A204.1 (cell line): ENCODE measurements around the gene ASTN2.

Experiments
- FAIRE-seq: peaks from 2 replicates; lab custom pipeline; 2012; peaks lifted over from hg19 to GRCh38; lab: Jason Lieb, UNC

The ASTN2 gene

GRCh38 chr9:117008876-117009275, 406.0 kb downstream of the ASTN2 start:
- FAIRE-seq: no peak

- FAIRE-seq: no peak
Observed at GRCh38 chr9:117008461-117008860, 406.4 kb downstream of the ASTN2 start.

- FAIRE-seq: no peak
Observed at GRCh38 chr9:117002686-117003085, 412.2 kb downstream of the ASTN2 start.

- FAIRE-seq: no peak
Observed at GRCh38 chr9:117000834-117001233, 414.0 kb downstream of the ASTN2 start.

GRCh38 chr9:117000196-117000723, 414.6 kb downstream of the ASTN2 start:
- FAIRE-seq: no peak

GRCh38 chr9:116998305-116998704, 416.6 kb downstream of the ASTN2 start:
- no peak for FAIRE-seq

- FAIRE-seq: no peak
Observed at GRCh38 chr9:116992865-116993264, 422.0 kb downstream of the ASTN2 start.

- FAIRE-seq: no peak
Observed at GRCh38 chr9:116991051-116991450, 423.8 kb downstream of the ASTN2 start.

- no peak for FAIRE-seq
Observed at GRCh38 chr9:116990592-116990991, 424.3 kb downstream of the ASTN2 start.

GRCh38 chr9:116987721-116988485, 427.0 kb downstream of the ASTN2 start:
- FAIRE-seq: no peak

GRCh38 chr9:116986015-116986414, 428.8 kb downstream of the ASTN2 start:
- no peak for FAIRE-seq

GRCh38 chr9:116985596-116985995, 429.3 kb downstream of the ASTN2 start:
- no peak for FAIRE-seq

GRCh38 chr9:116984111-116984510, 430.7 kb downstream of the ASTN2 start:
- no peak for FAIRE-seq

- no peak for FAIRE-seq
Observed at GRCh38 chr9:116980582-116981120, 434.2 kb downstream of the ASTN2 start.

GRCh38 chr9:116979456-116979855, 435.4 kb downstream of the ASTN2 start:
- FAIRE-seq: no peak

GRCh38 chr9:116978155-116978554, 436.7 kb downstream of the ASTN2 start:
- no peak for FAIRE-seq

GRCh38 chr9:116975126-116975525, 439.7 kb downstream of the ASTN2 start:
- FAIRE-seq: no peak

GRCh38 chr9:116966199-116966598, 448.7 kb downstream of the ASTN2 start:
- no peak for FAIRE-seq

GRCh38 chr9:116964258-116964657, 450.6 kb downstream of the ASTN2 start:
- no peak for FAIRE-seq

- no peak for FAIRE-seq
Observed at GRCh38 chr9:116959809-116960208, 455.0 kb downstream of the ASTN2 start.

- FAIRE-seq: no peak
Observed at GRCh38 chr9:116958881-116959280, 456.0 kb downstream of the ASTN2 start.

GRCh38 chr9:116954731-116955130, 460.1 kb downstream of the ASTN2 start:
- no peak for FAIRE-seq

- no peak for FAIRE-seq
Observed at GRCh38 chr9:116953271-116953670, 461.6 kb downstream of the ASTN2 start.

GRCh38 chr9:116952436-116952810, 462.4 kb downstream of the ASTN2 start:
- no peak for FAIRE-seq
